Glutamatergic neuron (in vitro differentiated cells): ENCODE measurements around the gene LILRA6. TPM values are rescaled to one million over a fixed set of nuclear protein-coding genes. Genes with fewer than 3 reads are reported as not detected.

Source experiments
- DNase-seq: peaks from one replicate; pipeline ENCODE4 v3.0.0; 2022
- H3K27ac Mint-ChIP-seq: one replicate; pipeline ENCODE4 v1.8.0; 2020; ENCODE audit warnings: mild to moderate bottlenecking, mixed read lengths, inconsistent platforms; ENCODE audit not compliant: unreplicated experiment
- H3K27me3 Mint-ChIP-seq: one replicate; pipeline ENCODE4 v1.8.0; 2020; ENCODE audit warnings: mild to moderate bottlenecking, moderate library complexity, mixed read lengths, inconsistent platforms; ENCODE audit not compliant: unreplicated experiment
- H3K36me3 Mint-ChIP-seq: one replicate; pipeline ENCODE4 v1.8.0; 2020; ENCODE audit warnings: mild to moderate bottlenecking, mixed read lengths, inconsistent platforms; ENCODE audit not compliant: unreplicated experiment
- H3K4me1 Mint-ChIP-seq: one replicate; pipeline ENCODE4 v1.8.0; 2020; ENCODE audit warnings: mild to moderate bottlenecking, low read depth, mixed read lengths, inconsistent platforms; ENCODE audit not compliant: unreplicated experiment
- H3K4me3 Mint-ChIP-seq: one replicate; pipeline ENCODE4 v1.8.0; 2020; ENCODE audit warnings: mild to moderate bottlenecking, mixed read lengths, inconsistent platforms; ENCODE audit not compliant: unreplicated experiment
- H3K9me3 Mint-ChIP-seq: one replicate; pipeline ENCODE4 v1.8.0; 2020; ENCODE audit warnings: mild to moderate bottlenecking, moderate library complexity, mixed read lengths, inconsistent platforms; ENCODE audit not compliant: unreplicated experiment
- CTCF ChIP-seq: fragments of 200-600 bp; sonication (generic); IDR thresholded peaks from one replicate; pipeline ENCODE4 v1.5.0; 2021; ENCODE audit not compliant: partially characterized antibody, unreplicated experiment
- microRNA-seq: library from miRNA; unstranded; fragments of <30 nt; microRNA quantifications from one replicate; pipeline ENCODE4, GENCODE V29; 2020; ENCODE audit not compliant: unreplicated experiment
- total RNA-seq: library from RNA; stranded (reverse); fragmentation: NEBNext Ultra II Directional; extraction: Animal tissue kit (Norgen Biotek cat#: 25700); gene quantifications from one replicate; pipeline ENCODE4 v1.2.1, GENCODE V29; 2021; ENCODE audit not compliant: unreplicated experiment

Gene LILRA6
- total RNA-seq, 1 donor from 2014 or later, result not detected

GRCh38 chr19:54189735-54190502, 52.7 kb downstream of the LILRA6 start:
- peaks cover 11% of the 10 kb centered on the region for H3K9me3 Mint-ChIP-seq
- DNase-seq, result peak; percentile 100
- peak overlapping the region; percentile 96 for H3K27ac Mint-ChIP-seq
- peak overlapping the region; percentile 97 for H3K4me3 Mint-ChIP-seq
- H3K36me3 Mint-ChIP-seq, result no peaks in the 10 kb centered on the region
- peaks cover 15% of the 10 kb centered on the region for H3K27me3 Mint-ChIP-seq
- TF ChIP-seq CTCF, result no peak
- peaks cover 11% of the 10 kb centered on the region for H3K4me1 Mint-ChIP-seq

- peaks cover 11% of the 10 kb centered on the region for H3K4me1 Mint-ChIP-seq
- peaks cover 11% of the 10 kb centered on the region for H3K9me3 Mint-ChIP-seq
- no peaks in the 10 kb centered on the region for H3K36me3 Mint-ChIP-seq
- no peak for DNase-seq
- no peak for TF ChIP-seq CTCF
- H3K27me3 Mint-ChIP-seq, result peaks cover 15% of the 10 kb centered on the region
- peak within 1 kb of the TSS; percentile 96 for H3K27ac Mint-ChIP-seq
- H3K4me3 Mint-ChIP-seq, result peak within 1 kb of the TSS; percentile 97
Measured at GRCh38 chr19:54189145-54189734, 53.4 kb downstream of the LILRA6 start, which contains the start of gene MBOAT7. MBOAT7 (minus strand) TSS chr19:54189580; CDS start chr19:54188508, 1,072 bp downstream.

- Mint-ChIP-seq H3K36me3 (no peaks in the 10 kb centered on the region), H3K27ac (peak overlapping the region; percentile 75), H3K9me3 (peaks cover 11% of the 10 kb centered on the region), H3K27me3 (peaks cover 17% of the 10 kb centered on the region), H3K4me1 (peaks cover 11% of the 10 kb centered on the region), H3K4me3 (peak overlapping the region; percentile 90)
- no peak for DNase-seq
- no peak for TF ChIP-seq CTCF
Measured at GRCh38 chr19:54188215-54188871, 54.2 kb downstream of the LILRA6 start.

- Mint-ChIP-seq H3K36me3 (no peaks in the 10 kb centered on the region), H3K4me1 (peaks cover 7% of the 10 kb centered on the region), H3K27ac (no peak overlapping the region), H3K27me3 (peaks cover 18% of the 10 kb centered on the region), H3K4me3 (peak overlapping the region; percentile 78), H3K9me3 (peaks cover 4% of the 10 kb centered on the region)
- no peak for TF ChIP-seq CTCF
- no peak for DNase-seq
Measured at GRCh38 chr19:54186934-54187381, 55.6 kb downstream of the LILRA6 start.

Small RNAs within 50 kb of the gene (microRNA-seq; reads per million reads assigned to microRNA genes)
- gene MIR4752, result not detected

Other genes with a start within 250 kb of the LILRA6 start
- not detected for gene VSTM1, start 178.9 kb downstream of the LILRA6 start, total RNA-seq
- gene TARM1, start 161.4 kb downstream of the LILRA6 start, total RNA-seq, result not detected
- gene OSCAR, start 142.0 kb downstream of the LILRA6 start, total RNA-seq, result not detected
- gene NDUFA3, start 139.9 kb downstream of the LILRA6 start, total RNA-seq, result 143 TPM
- 21.9 TPM for gene TFPT, start 127.1 kb downstream of the LILRA6 start, total RNA-seq
- 55.5 TPM for gene PRPF31, start 127.0 kb downstream of the LILRA6 start, total RNA-seq
- 56.9 TPM for gene CNOT3, start 105.0 kb downstream of the LILRA6 start, total RNA-seq
- 3.7 TPM for gene LENG1, start 83.1 kb downstream of the LILRA6 start, total RNA-seq
- not detected for gene TMC4, start 69.6 kb downstream of the LILRA6 start, total RNA-seq
- 62.0 TPM for gene MBOAT7, start 53.2 kb downstream of the LILRA6 start, total RNA-seq
- 44.8 TPM for gene TSEN34, start 51.5 kb downstream of the LILRA6 start, total RNA-seq
- 557 TPM for gene RPS9, start 41.9 kb downstream of the LILRA6 start, total RNA-seq
- not detected for gene LILRB3, start 19.8 kb downstream of the LILRA6 start, total RNA-seq
- gene LILRB5, start 14.5 kb upstream of the LILRA6 start, total RNA-seq, result 0.17 TPM
- gene LILRB2, start 38.3 kb upstream of the LILRA6 start, total RNA-seq, result 0.54 TPM
- not detected for gene LILRA5, start 70.4 kb upstream of the LILRA6 start, total RNA-seq
- gene LILRA4, start 96.4 kb upstream of the LILRA6 start, total RNA-seq, result not detected
- gene LAIR1, start 122.1 kb upstream of the LILRA6 start, total RNA-seq, result not detected
- 2.9 TPM for gene TTYH1, start 172.7 kb upstream of the LILRA6 start, total RNA-seq
- 278 TPM for gene LENG8, start 206.4 kb upstream of the LILRA6 start, total RNA-seq
- 4.7 TPM for gene LENG9, start 221.0 kb upstream of the LILRA6 start, total RNA-seq
- not detected for gene CDC42EP5, start 230.5 kb upstream of the LILRA6 start, total RNA-seq